A204.1 (cell line): Measurements from ENCODE around the gene HCFC2.
"Not testable (repeated sequence)": the region's sequence is repeated elsewhere in the genome, so short reads cannot be mapped to it uniquely, and the experiment has no call there.

Experiments
- FAIRE-seq: peaks from 2 replicates; lab custom pipeline; 2012; peaks lifted over from hg19 to GRCh38; lab: Jason Lieb, UNC

HCFC2 gene

DNA sequence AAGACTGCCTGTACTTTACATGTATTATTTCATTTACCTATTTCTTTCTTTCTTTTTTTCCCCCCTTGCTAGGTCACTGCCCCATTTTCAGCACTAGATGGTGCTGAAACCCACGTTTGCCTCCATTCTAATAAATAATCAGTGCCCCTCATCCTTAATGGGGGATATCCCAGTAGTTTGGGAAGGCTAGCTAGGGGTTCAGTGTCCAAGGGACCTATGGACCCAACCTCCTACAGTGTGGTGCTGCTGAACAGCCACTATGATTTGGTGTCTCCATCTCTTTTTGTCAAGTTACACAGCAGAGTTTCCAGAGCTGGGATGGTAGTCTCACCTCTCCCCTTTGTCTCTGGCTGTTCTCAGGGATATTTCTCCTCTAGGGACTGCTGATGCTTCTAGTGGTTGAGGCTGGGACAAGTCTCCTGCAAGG is 6.5 kb upstream of the HCFC2 start:
- peak; percentile 30 for FAIRE-seq

DNA sequence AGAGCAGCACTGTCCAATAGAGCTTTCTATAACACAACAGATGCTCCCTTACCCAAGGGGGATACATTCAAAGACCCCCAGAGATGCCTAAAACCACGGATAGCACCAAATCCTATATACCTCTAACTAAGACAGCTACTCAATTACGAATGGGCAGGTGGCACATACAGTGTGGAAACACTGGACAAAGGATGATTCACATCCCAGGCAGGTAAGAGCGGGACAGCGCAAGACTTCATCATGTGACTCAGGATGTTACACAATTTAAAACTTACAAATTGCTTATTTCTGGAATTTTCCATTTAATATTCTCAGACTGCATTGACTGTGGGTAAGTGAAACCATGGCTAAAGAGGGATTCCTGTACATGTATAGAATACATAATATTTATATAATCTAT is 5.5 kb upstream of the HCFC2 start:
- no peak for FAIRE-seq

DNA sequence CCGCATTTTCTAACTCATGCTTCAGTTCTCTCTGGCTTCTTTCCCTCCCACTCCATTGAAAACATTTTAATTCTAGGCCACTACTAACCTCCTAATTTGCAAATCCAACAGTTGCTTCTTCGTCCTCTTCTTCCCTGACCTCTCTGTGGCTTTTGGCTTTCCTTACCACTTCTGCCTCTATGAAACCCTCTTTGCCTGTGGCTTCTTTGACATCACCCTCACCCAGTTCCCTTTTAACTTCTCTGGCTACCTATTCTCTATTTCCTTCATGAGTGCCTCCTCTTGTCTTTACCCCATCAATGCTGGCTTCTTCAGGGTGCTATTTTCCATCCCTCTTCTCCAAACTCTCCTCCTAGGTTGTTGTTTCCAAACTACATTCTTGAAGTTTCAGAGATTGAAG is 4.4 kb upstream of the HCFC2 start:
- FAIRE-seq = no peak

GRCh38 chr12:104060791-104061190 is 3.5 kb upstream of the HCFC2 start:
- no peak for FAIRE-seq

DNA sequence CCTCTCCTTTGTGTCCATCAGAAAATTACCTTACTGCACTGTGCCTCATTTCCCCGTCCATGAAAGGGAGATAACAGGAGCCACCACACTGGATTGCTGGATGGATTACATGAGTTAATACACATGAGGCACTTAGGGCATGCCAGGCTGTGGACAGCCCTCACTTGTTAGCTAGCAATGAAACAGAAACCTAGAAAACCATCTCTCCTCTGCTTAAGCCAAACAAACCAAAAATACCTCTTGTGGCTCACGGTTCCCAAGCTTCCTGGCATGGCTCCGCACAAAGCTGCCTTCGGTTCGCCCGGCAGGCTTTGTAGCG is 660 bp upstream of the HCFC2 start:
- no peak for FAIRE-seq

- no peak for FAIRE-seq
Measured at GRCh38 chr12:104064842-104065427, 604 bp downstream of the HCFC2 start.

DNA sequence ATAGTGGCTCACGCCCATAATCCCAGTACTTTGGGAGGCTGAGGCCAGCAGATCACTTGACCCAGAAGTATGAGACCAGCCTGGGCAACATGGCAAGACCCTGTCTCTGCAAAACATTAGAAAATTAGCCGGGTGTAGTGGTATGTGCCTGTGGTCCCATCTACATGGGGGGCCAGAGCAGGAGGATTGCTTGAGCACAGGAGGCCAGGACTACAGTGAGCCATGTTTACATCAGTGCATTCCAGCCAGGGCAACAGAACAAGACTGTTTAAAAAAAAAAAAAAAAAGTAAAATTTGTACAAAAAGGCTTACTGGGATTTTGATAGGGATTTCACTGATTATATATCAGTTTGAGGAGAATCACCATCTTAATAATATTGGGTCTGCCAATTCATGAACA is 7.8 kb downstream of the HCFC2 start:
- no peak for FAIRE-seq

GRCh38 chr12:104073699-104074098 is 9.4 kb downstream of the HCFC2 start:
- FAIRE-seq = no peak

- FAIRE-seq = no peak
Measured at GRCh38 chr12:104079024-104079423, 14.7 kb downstream of the HCFC2 start.

DNA sequence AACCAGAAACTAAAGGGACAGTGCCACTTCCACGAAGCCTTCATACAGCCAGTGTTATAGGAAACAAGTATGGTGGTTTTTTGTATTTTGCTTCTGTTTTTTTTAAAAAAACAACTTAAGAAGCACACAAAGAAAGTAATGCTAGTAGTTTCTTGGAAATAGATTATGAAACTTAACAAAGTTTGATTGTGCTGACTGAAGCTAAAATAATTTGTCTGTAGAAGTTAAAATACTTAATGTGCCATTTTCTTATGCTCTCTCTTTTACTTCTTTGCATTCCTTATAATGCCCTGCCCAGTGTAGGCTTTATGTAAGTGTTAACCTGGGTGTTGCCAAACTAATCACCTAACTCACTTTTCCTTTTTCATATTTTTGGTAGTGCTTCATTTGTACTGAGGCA is 16.4 kb downstream of the HCFC2 start:
- FAIRE-seq = no peak

- no peak for FAIRE-seq
Measured at GRCh38 chr12:104083769-104084475, 19.6 kb downstream of the HCFC2 start.

GRCh38 chr12:104090685-104091084 is 26.4 kb downstream of the HCFC2 start:
- no peak for FAIRE-seq

GRCh38 chr12:104091136-104091535 is 26.8 kb downstream of the HCFC2 start:
- no peak for FAIRE-seq

DNA sequence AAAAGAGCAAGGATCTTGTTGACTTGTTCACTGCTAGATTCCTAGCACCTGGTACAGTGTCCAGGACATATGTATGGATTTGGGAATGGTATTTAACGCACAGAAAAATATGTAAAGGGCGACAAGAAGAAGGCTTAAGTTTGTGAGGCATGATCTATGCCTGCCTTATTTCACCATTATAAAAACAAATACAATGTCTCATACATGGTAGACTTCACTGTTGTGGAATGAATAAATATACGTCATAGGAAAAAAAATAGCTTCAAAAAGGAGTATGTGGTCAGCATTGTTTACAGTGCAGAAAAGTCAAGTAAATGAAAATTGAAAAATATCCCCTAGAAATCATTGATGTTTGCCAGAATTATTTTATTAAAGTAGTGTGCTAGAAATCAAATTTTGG is 30.0 kb downstream of the HCFC2 start:
- FAIRE-seq = no peak

- no peak for FAIRE-seq
Measured at GRCh38 chr12:104095289-104095688, 31.0 kb downstream of the HCFC2 start.

GRCh38 chr12:104097954-104098353 is 33.6 kb downstream of the HCFC2 start:
- no peak for FAIRE-seq

- no peak for FAIRE-seq
Measured at GRCh38 chr12:104105461-104105860, 41.1 kb downstream of the HCFC2 start.

DNA sequence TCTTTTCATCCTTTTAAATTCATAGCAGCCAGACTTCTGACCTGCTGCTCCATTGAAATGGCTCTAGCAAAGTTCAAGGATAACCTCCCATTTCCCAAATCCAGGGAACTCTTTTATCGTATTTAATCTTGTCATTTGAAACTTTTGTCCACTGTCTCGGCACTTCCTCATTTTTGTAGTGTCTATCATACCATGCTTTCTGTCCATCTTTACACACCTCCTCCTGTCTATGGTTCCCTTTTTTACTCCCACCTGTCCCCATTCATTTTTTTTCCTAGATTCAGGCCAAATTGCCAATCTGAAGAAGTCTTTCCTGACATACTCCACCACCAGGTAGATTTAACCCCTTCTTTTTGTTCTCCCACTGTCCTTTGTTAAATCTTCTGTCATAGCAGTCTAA is 42.6 kb downstream of the HCFC2 start:
- no peak for FAIRE-seq

GRCh38 chr12:104108755-104109445 is 44.6 kb downstream of the HCFC2 start:
- FAIRE-seq = peak; percentile 73

DNA sequence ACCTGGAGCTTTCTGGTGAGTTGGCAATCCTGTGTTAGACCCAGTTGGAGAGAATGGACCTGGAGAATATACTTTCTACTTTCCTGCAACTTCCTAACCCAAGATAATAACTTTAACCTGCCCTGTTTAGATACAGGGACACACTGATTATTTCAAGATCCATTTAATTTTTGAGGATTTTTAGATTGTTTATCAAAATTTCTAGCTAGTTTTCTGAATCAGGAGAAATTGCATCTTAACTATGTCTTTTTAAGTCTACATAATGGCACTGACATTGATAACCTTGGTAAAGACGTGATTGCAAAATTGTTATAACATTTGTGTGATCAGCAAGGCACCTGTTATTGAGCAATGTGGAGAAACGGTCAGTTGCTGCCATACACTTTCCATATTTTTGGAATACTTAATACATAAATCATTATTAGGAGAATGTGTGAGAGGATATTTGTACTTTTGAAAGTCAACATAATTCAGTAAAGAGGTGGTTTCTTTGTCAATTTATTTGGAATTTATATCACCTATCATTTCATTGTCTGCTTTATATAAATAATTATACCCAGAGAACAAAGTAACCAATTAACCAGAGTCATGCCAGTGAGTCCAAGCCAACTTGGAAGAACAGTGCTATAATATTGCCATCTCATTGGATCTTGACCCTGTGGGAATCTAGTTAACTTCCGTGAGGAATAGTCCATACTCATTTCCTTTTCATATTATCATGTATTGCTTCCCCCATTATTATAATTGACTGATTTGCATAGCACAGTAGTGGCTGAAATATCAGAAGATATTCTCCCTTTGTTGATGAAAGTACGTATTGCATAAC is 45.3 kb downstream of the HCFC2 start:
- FAIRE-seq = no peak

DNA sequence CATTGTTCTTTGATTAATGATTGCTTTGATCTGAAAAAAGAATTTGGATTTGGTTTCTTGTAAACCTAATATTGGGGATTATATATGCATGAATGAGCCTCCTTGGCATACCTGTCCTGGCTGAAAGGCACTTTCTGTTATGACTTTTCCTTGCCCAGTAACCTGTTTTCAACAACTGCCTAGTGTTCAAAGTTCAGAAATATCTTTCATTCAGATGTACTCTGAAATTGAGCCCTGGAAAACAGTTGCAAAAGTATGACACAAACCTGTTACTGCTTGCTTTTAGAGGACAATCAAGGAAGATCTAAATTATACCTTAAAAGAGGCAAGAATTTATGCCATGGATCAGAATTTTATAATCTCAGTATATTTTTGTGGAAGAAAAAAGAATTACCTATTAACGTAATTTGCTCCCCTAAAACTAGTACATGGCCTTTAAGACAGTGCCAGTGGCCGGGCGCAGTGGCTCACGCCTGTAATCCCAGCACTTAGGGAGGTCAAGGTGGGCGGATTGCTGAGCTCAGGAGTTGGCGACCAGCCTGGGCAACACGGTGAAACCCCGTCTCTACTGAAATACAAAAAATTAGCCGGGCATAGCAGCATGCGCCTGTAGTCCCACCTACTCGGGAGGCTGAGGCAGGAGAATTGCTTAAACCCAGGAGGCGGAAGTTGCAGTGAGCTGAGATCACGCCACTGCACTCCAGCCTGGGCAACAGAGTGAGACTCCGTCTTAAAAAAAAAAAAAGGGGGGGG is 50.7 kb downstream of the HCFC2 start:
- FAIRE-seq = not testable (repeated sequence)

GRCh38 chr12:104115587-104115975 is 51.2 kb downstream of the HCFC2 start:
- no peak for FAIRE-seq
